SK-N-SH treated with all-trans-retinoic acid at 6 μM for 48 hours (cell line): ENCODE data around the gene TMEM107.

ENCODE experiments used
- TCF4 ChIP-seq: fragments of 250-450 bp; sonication (Bioruptor Pico); IDR thresholded peaks from 2 replicates; pipeline ENCODE4 v1.8.0; 2021; ENCODE audit warnings: mild to moderate bottlenecking, moderate library complexity, borderline replicate concordance
- ZNF8 ChIP-seq: fragments of 450-650 bp; formaldehyde crosslinking; IDR thresholded peaks from 2 replicates; pipeline ENCODE4 v1.5.0; 2020; ENCODE audit warnings: mild to moderate bottlenecking, moderate library complexity
- TF ChIP-seq, protein P1 (sequence below): fragments of 250-450 bp; sonication (Bioruptor Pico); IDR thresholded peaks from 2 replicates; pipeline ENCODE4 v1.5.1; 2021; ENCODE audit warnings: mild to moderate bottlenecking, moderate library complexity

DNA sequence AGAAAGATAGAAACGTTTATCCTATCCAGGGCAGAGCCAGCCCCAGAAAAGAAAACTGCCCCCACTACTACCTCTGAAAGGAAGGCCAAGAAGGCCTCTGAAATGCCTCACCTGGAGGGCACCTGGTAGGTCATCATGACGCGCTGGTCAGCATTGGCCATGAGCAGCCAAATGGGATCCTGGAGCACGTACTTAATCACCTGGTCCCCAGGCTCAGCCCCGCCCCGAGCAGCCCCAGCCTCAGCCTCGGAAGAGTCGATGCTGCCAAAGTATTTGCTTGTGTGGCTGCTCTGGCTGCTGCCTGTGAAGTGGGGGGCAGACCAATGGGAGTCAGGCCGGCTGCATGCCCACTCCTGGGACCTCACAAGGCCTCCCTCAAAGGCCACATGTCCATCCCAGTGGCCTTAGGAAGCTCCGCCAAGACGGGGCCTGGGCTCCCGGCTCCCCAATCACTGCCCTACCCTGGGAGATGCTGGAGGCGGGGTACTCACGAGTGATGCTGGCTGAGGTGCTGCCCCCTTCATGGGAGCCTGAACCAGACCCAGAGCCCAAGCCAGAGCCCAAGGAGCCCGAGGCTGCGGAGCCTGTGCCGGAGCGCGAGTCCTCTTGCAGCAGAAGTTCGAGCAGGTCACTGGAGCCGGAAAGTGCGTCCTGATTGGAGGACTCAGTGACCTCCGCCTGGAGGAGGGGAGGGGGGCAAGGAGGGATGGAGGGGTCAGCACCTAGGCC is 33.9 kb downstream of the TMEM107 start:
- TF ChIP-seq, protein P1, sequence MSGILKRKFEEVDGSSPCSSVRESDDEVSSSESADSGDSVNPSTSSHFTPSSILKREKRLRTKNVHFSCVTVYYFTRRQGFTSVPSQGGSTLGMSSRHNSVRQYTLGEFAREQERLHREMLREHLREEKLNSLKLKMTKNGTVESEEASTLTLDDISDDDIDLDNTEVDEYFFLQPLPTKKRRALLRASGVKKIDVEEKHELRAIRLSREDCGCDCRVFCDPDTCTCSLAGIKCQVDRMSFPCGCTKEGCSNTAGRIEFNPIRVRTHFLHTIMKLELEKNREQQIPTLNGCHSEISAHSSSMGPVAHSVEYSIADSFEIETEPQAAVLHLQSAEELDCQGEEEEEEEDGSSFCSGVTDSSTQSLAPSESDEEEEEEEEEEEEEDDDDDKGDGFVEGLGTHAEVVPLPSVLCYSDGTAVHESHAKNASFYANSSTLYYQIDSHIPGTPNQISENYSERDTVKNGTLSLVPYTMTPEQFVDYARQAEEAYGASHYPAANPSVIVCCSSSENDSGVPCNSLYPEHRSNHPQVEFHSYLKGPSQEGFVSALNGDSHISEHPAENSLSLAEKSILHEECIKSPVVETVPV (CRISPR knock-in tag) = no peak
- no peak for TF ChIP-seq ZNF8 (CRISPR knock-in tag)
- no peak for TF ChIP-seq TCF4
